GM12878 (cell line): ENCODE data around the gene DDX54.

Source experiments
- CBX3 ChIP-seq: fragments of 200-600 bp; sonication (generic); IDR thresholded peaks from 2 replicates; pipeline ENCODE4 v1.6.1; 2016; ENCODE audit warnings: low read depth, borderline replicate concordance
- CHD2 ChIP-seq: IDR thresholded peaks from 2 replicates; pipeline ENCODE4 v1.6.1; 2011; ENCODE audit warnings: low read depth, low read length, improper control_type of control experiment, borderline replicate concordance
- CTCF ChIP-seq, 3 experiments: IDR thresholded peaks in 2 of 3; conservative IDR thresholded peaks in 1 of 3; 2 replicates each; pipeline ENCODE4 v1.5.1; 2011; ENCODE audit warnings: low read depth in 3 of 3, low read length in 3 of 3, mild to moderate bottlenecking in 3 of 3, control low read depth in 2 of 3, moderate library complexity in 2 of 3, inconsistent platforms in 1 of 3, mixed read lengths in 1 of 3; ENCODE audit not compliant: control insufficient read depth in 2 of 3, insufficient read depth in 1 of 3; ENCODE audit errors: extremely low read depth in 1 of 3
- DPF2 ChIP-seq: fragments of 450-650 bp; IDR thresholded peaks from 2 replicates; pipeline ENCODE4 v1.6.1; 2017; ENCODE audit warnings: mild to moderate bottlenecking
- EP300 ChIP-seq, 2 experiments: fragments of 150-350 bp in 1 of 2; IDR thresholded peaks; 2 replicates each; pipeline ENCODE4 v1.6.1; 2011 to 2012; ENCODE audit warnings: low read depth in 2 of 2, low read length in 2 of 2, borderline replicate concordance in 1 of 2, improper control_type of control experiment in 1 of 2, inconsistent platforms in 1 of 2; ENCODE audit not compliant: control insufficient read depth in 1 of 2
- EZH2 ChIP-seq: IDR thresholded peaks from 2 replicates; pipeline ENCODE4 v1.6.1; 2012; ENCODE audit warnings: low read depth, mild to moderate bottlenecking, control low read depth, inconsistent platforms, low read length, borderline replicate concordance; ENCODE audit not compliant: control insufficient read depth
- FOXM1 ChIP-seq: IDR thresholded peaks from 2 replicates; pipeline ENCODE4 v1.6.1; 2012; ENCODE audit warnings: low read depth, mild to moderate bottlenecking, inconsistent platforms, low read length, moderate library complexity
- JUND ChIP-seq: IDR thresholded peaks from 2 replicates; pipeline ENCODE4 v1.6.1; 2012; ENCODE audit warnings: low read depth, mild to moderate bottlenecking, low read length, improper control_type of control experiment, moderate library complexity
- NR2C2 ChIP-seq: IDR thresholded peaks from 2 replicates; pipeline ENCODE4 v1.6.1; 2011; ENCODE audit warnings: borderline replicate concordance, low read depth; ENCODE audit not compliant: control insufficient read depth, insufficient read length
- POLR2A ChIP-seq: IDR thresholded peaks from 2 replicates; pipeline ENCODE4 v1.6.1; 2011; ENCODE audit warnings: low read depth, mild to moderate bottlenecking, low read length
- SIX5 ChIP-seq: IDR thresholded peaks from 2 replicates; pipeline ENCODE4 v1.6.1; 2011; ENCODE audit warnings: mild to moderate bottlenecking, low read depth, low read length, moderate library complexity; ENCODE audit not compliant: severe bottlenecking
- SP1 ChIP-seq: IDR thresholded peaks from one replicate; pipeline ENCODE4 v1.6.1; 2011; ENCODE audit warnings: low read depth, low read length
- SUPT20H ChIP-seq: IDR thresholded peaks from 2 replicates; pipeline ENCODE4 v1.6.1; 2011; ENCODE audit warnings: low read depth, mild to moderate bottlenecking, low read length, moderate library complexity, borderline replicate concordance; ENCODE audit not compliant: control insufficient read depth

- no peak for TF ChIP-seq CTCF (IDR thresholded peaks at IDR 0.05 in 2 of 3, conservative IDR thresholded peaks at IDR 0.05 in 1 of 3; ENCODE audit: control insufficient read depth in 2 of 3, extremely low read depth in 1 of 3, insufficient read depth in 1 of 3, low read depth in 3 of 3, low read length in 3 of 3)
- no peak for TF ChIP-seq EP300 (IDR thresholded peaks at IDR 0.05; ENCODE audit: borderline replicate concordance in 1 of 2, control insufficient read depth in 1 of 2, low read depth in 2 of 2, low read length in 2 of 2)
- TF ChIP-seq DPF2 = no peak
- TF ChIP-seq FOXM1 = no peak
- TF ChIP-seq CHD2 = no peak
- no peak for TF ChIP-seq CBX3
- TF ChIP-seq POLR2A = no peak
- TF ChIP-seq NR2C2 = no peak
- no peak for TF ChIP-seq SP1
- TF ChIP-seq JUND = no peak
- TF ChIP-seq EZH2 = no peak
- no peak for TF ChIP-seq SUPT20H
- no peak for TF ChIP-seq SIX5
Measured at GRCh38 chr12:113163030-113163360, 22.3 kb downstream of the DDX54 start.
